ENCODE data around the gene MAPK14.

GRCh38 chr6:36141091-36141490, 113.5 kb downstream of the MAPK14 start:
- TF ChIP-seq TFCP2L1 (CRISPR knock-in tag; IDR thresholded peaks at IDR 0.05) (no peak), CTCF (IDR thresholded peaks at IDR 0.05) (no peak), TP53 (CRISPR knock-in tag; IDR thresholded peaks at IDR 0.05) (no peak), FOSB (CRISPR knock-in tag; IDR thresholded peaks at IDR 0.05) (no peak), MAFK (IDR thresholded peaks at IDR 0.05; ENCODE audit: partially characterized antibody) (no peak), E2F6 (IDR thresholded peaks at IDR 0.05; ENCODE audit: borderline replicate concordance, low read depth) (no peak), EHMT2 (IDR thresholded peaks at IDR 0.05; ENCODE audit: low read depth) (no peak), REST (IDR thresholded peaks at IDR 0.05) (no peak), HES2 (IDR thresholded peaks at IDR 0.05) (no peak), POLR2AphosphoS2 (conservative IDR thresholded peaks at IDR 0.05; ENCODE audit: low read length) (no peak), POLR2A (IDR thresholded peaks at IDR 0.05; ENCODE audit: low read length) (no peak), RAD21 (conservative IDR thresholded peaks at IDR 0.05 in 1 of 2, IDR thresholded peaks at IDR 0.05 in 1 of 2) (no peak)
